ENCODE results near the gene ADM2.
A peak's percentile ranks its signal among the peaks of the same experiment; 100 is the strongest.

The ADM2 gene

GRCh38 chr22:50444663-50445062 is 36.7 kb upstream of the ADM2 start:
- H3K4me3 ChIP-seq = no peak overlapping the region
- H3K27ac ChIP-seq = peak overlapping the region in 4 of 21 experiments; percentile 23 to 43 (median 32)

DNA sequence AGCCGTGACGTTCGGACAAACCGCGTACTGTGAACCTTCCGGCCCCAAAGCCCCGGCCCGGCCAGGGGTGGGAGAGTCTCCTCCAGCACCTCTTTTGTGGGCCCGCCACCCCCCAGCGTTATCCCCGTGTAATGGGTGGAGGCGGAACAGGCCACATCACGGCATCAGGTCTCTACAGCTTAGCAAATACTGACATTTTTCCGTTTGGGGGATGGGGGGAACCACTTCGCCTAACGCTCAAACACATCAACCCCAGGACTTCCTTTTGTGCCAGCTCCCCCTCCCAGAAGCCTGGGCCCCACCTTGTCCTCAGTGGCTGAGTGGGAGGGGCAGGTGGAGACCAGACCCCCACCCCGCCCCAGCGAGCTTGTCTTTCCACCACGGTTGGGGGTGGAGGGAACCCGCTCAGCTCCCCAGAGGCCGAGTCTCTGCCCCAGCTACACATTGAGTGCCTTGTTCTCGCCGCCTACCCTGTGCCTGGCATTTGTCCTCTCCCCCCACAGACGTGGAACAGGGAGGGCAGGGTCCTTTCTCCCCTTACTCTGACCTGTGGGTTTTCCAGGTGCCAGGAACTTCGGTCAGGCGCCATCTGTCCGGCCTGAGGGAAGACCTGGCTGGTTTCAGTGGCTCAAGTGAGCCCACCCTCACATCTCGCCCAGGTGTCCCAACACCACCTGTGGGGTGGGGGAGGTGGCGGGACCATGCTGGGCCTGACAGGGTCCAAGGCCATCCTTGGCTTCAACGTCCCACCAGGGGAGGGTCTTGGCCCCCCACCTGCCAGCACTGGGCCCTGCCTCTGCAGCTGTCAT is 36.1 kb upstream of the ADM2 start:
- Histone ChIP-seq H3K4me3 (no peak overlapping the region), H3K27ac (peak overlapping the region in 5 of 21 experiments; percentile 17 to 43 (median 30))

DNA sequence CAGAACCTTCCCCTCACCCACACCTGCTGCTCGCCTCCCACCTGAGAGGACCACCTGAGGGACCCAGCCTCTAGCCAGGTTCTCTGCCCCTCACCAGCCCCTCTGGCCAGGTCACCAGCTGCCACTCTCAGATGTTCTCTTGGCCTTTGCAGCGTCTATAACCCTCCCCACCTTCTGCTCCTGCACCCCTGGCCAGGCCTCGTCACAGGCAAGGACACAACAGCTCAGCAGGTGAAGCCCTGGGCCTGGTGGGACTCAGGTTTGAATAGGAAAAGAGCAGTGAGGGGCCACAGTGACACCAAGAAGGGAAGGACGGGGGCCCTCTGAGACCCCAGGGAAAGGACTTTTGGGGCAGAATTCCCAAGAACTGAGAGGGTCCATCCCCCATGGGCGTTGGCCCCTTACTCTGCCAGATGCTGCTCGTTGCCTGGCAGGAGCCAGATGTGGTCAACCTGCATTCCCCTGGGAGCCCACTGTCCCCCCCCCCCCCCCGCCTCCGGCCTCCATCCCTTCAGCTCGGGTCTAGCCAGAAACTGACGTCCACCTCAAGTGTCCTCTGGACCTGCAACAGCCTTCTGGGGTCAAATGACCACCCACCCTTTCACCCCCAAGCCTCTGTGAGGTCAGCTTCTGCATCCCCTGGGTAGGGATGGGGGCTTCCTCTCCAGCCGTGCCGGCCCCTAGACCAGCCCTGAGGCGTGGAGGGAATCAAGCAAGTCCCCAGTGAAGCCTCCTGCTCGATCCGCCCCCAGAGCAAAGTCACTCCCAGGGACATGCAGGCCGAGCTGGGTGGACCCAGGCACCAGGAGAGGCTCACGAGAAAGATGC is 35.2 kb upstream of the ADM2 start:
- peak overlapping the region in 1 of 21 experiments; percentile 17 for H3K27ac ChIP-seq
- H3K4me3 ChIP-seq = no peak overlapping the region

DNA sequence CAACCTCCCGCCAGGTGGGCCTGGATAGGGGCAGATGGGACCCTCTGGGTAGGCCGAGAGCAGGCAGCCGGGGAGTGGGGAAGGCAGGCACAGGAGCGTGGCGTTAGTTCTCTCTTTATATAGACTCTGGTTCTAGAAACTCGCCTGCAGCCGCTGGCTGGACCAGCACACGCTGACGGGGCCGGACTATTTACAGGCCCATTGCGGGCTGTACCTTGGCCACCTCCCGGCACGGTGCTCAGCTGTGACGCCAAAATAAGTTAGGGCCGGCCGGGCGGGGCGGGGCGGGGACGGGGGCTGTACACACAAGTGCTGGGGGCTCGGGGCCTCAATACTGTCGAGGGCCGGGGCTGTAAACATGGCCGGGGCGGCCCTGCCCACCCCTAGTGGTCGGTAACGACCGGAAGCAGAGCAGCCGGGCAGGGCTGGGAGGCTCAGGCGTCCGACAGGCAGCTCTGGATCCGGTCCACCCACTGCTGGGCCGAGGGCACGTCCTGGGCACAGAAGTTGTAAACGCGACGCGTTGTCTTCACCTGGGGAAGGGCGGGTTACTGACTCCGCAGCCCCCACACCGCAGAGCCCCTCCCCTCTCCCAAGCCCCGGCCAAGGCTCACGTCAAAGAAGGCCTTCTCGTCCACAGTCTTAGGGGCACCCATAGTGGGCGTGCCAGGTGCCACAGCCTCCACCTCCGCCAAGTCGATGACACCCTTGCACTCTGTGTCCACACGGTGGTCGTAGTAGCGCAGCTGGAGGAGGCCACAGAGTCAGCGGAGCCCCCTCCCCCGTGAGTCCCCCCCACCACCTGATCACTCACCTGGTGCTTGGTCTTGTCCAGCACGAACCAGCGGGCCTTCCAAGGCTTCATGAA is 34.4 kb upstream of the ADM2 start:
- Histone ChIP-seq H3K27ac (no peak overlapping the region), H3K4me3 (no peak overlapping the region)

DNA sequence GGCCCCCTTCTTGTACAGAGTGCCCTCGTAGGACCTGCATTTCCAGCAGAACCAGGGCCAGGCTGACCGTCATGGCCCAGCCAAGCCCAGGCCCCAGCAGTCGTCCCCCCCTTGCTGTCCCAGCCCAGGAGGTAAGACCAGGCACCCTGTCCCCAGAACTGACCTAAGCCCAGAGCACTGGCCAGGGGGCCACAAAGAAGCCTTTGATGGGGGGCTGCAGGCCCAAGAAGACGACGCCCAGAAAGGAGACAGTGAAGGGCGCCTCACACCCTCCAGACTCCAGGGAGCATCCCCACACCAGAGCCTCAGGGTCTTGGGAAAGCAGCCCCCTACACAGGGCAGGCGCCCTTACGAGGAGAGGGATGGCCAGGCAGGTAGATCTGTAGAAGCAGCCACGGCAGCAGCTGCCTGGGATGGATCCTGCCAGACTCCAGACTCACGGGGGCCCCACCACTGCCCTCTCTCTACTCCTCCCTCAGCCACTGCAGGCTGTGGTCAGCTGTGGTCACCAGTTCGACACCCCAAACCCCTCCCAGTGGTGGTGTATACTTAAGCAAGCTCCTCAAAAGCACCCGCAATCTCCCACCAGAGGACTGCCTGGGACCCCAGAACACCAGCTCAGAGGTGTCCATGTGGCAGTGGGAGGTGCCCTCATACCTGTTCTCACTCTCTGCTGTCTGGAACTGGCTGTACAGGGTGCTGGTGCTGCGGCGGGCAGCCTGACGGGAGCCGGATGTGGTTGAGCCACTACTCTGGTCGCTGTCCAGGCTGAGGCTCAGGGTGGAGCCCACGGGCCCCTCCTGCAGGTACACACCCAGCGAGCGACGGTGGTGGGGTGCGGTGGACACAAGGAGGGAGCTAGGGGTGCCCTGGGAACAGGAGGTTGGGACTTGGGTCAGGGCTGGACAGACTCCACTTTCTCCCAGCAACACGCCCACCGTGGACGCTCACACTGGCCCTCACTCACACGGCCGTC is 33.5 kb upstream of the ADM2 start:
- Histone ChIP-seq H3K4me3 (no peak overlapping the region), H3K27ac (peak overlapping the region in 1 of 21 experiments; percentile 1)

DNA sequence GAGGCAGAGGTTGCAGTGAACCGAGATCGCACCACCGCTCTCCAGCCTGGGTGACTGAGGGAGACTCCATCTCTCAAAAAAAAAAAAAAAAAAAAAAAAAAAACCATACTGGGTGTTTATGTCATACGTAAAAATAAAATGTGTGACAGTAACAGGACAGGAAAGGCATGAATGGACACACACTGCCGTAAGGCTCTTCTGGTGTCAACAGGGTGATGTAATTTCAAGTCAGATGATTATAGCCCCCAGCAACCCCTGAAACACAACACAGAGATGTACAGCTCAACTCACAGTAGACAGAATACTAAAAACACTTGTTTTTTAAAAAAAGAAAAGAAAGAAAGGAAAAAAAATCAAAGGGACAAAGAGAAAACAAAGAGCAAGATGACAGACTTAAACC is 28.7 kb upstream of the ADM2 start:
- no peak overlapping the region for H3K4me3 ChIP-seq
- no peak overlapping the region for H3K27ac ChIP-seq

- Histone ChIP-seq H3K27ac (no peak overlapping the region), H3K4me3 (no peak overlapping the region)
These were observed 26.7 kb upstream of the ADM2 start for GRCh38 chr22:50454556-50455075.

DNA sequence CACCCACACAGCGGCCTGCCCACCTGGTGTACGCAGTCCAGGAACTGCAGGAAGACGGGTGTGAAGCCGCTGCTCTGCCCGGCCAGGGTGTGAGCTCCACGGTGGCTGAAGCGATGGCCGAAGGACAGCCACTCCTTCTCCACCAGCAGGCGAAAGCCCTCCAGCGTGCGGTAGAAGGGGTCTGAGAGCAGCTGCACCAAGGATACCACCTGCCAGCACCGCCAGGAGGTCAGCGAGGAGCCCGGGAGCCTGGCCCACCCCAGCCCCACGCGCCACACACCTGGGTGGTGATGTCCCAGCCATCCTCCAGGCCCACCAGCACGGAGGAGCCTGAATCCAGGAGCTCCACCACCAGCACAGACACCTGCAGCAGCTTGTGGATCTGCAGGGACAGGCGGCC is 26.1 kb upstream of the ADM2 start:
- Histone ChIP-seq H3K27ac (no peak overlapping the region), H3K4me3 (no peak overlapping the region)

DNA sequence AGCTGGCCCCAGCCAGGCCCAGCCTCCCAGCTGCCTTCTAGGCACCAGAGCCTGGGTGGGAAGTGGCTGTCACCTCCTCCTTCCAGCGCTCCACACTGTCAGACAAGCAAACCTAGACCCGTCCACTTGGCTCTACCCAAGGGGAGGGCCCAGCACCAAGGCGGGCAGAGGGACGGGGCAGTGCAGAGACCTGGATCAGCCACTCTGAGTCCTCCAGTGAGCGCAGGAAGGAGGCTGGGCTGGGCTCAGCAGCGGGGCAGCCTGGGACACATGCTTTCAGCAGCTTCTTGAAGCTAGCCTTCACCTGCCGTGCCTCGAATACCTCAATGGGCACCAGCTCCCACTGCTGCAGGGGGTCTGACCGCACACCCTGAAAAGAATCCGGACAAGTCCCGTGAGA is 25.3 kb upstream of the ADM2 start:
- no peak overlapping the region for H3K27ac ChIP-seq

DNA sequence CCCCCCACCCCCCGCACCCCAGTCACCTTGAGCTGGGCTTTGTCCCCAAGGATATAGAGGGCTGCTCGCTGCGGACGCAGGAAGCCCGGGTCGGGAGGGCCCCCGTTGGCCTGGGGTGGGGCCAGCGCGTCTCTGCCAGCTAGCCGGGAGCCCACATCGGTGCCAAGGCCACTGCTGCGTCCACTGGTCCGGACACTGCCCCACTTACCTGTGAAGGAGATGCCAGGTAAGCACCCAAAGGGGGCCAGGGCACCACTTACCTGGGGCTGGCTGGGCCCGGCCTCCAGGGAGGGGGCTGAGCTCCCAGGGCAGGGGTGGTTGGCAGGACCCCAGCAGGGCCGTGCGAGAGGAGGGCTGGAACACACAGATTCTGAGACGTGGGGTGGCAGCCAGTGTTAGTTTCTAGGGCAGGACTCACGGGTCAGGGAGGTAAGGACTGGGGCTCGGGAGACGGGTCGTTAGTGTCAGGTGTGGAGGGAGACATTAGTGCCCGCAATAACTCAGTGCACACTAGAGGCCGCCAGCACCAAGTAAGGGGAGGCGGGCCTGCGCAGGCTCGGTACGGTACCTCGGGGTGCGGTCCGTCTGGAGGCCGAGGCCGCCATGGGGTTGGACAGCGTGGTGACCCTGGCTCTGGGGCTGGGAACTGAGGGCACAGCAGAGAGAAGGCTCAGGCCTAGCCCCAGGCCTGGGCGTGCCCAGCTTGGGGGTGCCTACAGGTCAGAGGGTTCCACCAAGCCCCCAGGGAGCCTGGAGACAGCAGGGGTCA is 24.7 kb upstream of the ADM2 start:
- no peak overlapping the region for H3K4me3 ChIP-seq
- no peak overlapping the region for H3K27ac ChIP-seq

More for the DNA sequence above, 25.3 kb upstream of the ADM2 start:
- no peak overlapping the region for H3K4me3 ChIP-seq

- Histone ChIP-seq H3K27ac (no peak overlapping the region), H3K4me3 (no peak overlapping the region)
These were observed 22.3 kb upstream of the ADM2 start for GRCh38 chr22:50459016-50459415.

DNA sequence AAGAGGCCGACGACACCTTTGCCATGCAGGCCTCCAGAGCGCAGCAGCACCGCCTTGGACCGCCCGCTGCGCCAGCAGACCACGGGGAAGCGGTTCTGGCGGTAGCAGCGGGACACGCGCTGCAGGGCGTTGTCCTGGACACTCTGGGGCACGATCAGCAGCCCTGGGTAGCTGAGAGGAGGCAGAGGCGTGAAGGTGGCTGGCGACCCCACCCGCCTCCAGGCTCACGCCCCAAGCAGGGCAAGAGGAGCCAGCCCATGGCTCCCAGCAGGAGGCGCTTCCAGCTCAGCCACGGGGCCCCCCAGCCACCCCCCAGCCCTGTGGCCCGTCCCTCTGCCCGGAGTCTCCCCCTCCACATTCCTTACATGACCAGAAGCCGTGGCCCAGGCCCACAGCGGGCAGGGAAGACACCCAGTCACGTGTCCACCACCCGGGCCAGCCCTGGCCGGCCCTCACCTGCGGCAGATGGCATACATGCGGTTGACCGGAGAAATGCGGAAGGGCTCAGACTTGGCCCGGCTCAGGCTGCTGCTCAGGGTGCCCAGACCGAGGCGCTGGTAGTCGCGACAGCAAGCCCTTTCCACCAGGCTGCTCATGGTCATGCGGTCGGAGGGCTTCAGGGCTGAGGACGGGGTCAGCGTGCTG is 21.7 kb upstream of the ADM2 start:
- H3K4me3 ChIP-seq = no peak overlapping the region
- H3K27ac ChIP-seq = peak overlapping the region in 1 of 21 experiments; percentile 54

GRCh38 chr22:50460938-50461337 is 20.4 kb upstream of the ADM2 start:
- H3K4me3 ChIP-seq = no peak overlapping the region
- peak overlapping the region in 12 of 21 experiments; percentile 14 to 70 (median 52) for H3K27ac ChIP-seq

DNA sequence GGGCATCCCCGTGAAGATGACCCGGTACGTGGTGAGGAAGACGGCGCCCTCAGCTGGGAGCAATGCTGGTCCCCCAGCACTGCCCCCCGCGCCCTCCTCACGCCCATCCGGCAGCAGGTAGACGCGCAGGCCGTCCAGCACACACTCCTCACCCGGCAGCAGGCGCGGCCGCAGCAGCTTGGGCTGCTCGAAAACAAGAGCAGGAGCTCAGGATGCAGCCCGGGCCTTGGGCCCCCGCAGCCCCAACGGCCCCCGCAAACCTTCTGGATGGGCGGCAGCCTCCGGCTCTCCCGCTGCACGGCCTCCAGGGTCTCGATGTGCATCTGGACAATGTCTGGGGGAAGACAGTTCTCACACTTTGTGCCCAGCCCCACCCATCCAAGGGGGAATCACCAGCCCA is 19.8 kb upstream of the ADM2 start:
- no peak overlapping the region for H3K4me3 ChIP-seq
- H3K27ac ChIP-seq = peak overlapping the region in 2 of 21 experiments; percentile 50 to 60

- no peak overlapping the region for H3K27ac ChIP-seq
- H3K4me3 ChIP-seq = no peak overlapping the region
These were observed 19.3 kb upstream of the ADM2 start for GRCh38 chr22:50461979-50462540.

DNA sequence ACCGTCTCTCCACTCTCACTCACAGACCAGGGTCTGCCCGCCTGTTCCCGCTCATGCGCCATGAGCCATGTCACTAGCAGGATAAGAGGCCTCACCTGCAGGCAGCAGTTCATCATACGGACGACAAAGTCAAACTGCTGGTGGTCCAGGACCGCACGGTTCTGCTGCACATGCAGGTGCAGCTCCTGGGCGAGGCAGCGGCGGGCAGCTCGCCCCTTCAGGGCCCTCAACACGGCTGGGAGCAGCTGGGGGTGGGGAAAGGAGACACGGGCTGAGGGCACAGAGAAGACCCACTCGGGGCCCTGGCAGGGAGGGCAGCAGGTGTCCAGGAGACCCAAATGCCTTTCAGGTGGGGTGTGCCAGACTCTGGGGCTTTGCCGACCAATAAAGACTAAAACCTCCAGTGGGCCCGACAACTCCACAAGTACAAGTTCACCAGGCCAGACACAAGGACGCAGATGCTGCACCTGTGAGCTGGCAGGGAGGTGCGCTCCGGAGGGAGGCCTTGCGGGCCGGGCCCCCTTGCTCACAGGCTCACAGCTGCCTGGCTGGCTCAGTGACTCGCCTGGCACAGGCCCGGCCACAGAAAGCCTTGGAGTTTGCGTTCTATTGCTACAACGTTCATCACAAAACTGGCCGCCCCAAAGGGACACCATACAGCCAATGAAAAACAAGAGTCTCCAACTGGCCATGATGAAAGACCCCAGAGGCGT is 18.0 kb upstream of the ADM2 start:
- H3K4me3 ChIP-seq = no peak overlapping the region

More for the DNA sequence above, 18.0 kb upstream of the ADM2 start:
- H3K27ac ChIP-seq = no peak overlapping the region

Data from skin epidermis (tissue), 12 donors.